ES-I3 (cell line): ENCODE measurements around the gene FBXL7.

Experiments
- H3K36me3 ChIP-seq: 2 replicates; pipeline ENCODE4 v1.6.1; 2013; ENCODE audit warnings: mild to moderate bottlenecking, low read length, control low read depth, moderate library complexity; ENCODE audit not compliant: insufficient read depth
- H3K4me1 ChIP-seq: 2 replicates; pipeline ENCODE4 v1.6.1; 2013; ENCODE audit warnings: mild to moderate bottlenecking, control low read depth, low read length; ENCODE audit not compliant: insufficient read depth
- H3K9ac ChIP-seq: 2 replicates; pipeline ENCODE4 v1.6.1; 2013; ENCODE audit warnings: low read depth, mild to moderate bottlenecking, low read length, moderate library complexity
- H3K9me3 ChIP-seq: 2 replicates; pipeline ENCODE4 v1.6.1; 2013; ENCODE audit warnings: mild to moderate bottlenecking, low read length, moderate library complexity; ENCODE audit not compliant: control insufficient read depth, insufficient read depth

The FBXL7 gene

DNA sequence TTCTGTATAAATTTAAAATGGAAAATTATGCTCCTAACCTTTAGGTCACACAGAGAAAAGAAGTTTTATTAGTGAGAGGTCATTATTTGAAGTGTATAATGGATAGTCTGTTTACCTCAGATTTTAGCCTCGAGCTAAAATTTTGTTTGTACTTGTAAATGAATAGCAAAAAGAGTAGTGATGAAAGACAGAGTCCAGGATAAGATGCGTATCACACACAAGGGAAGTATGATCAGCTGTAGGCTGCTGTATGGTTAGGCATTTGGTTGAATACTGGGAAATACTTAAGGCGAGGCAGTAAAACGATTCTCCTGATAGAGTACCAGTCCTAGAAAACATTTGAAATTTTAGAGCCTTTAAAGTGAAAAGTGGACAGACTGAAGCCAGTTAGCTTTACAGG is 92.7 kb downstream of the FBXL7 start:
- H3K9ac ChIP-seq, result no peak overlapping the region
- H3K4me1 ChIP-seq, result no peaks in the 10 kb centered on the region
- H3K36me3 ChIP-seq, result no peaks in the 10 kb centered on the region
- H3K9me3 ChIP-seq, result no peaks in the 10 kb centered on the region

DNA sequence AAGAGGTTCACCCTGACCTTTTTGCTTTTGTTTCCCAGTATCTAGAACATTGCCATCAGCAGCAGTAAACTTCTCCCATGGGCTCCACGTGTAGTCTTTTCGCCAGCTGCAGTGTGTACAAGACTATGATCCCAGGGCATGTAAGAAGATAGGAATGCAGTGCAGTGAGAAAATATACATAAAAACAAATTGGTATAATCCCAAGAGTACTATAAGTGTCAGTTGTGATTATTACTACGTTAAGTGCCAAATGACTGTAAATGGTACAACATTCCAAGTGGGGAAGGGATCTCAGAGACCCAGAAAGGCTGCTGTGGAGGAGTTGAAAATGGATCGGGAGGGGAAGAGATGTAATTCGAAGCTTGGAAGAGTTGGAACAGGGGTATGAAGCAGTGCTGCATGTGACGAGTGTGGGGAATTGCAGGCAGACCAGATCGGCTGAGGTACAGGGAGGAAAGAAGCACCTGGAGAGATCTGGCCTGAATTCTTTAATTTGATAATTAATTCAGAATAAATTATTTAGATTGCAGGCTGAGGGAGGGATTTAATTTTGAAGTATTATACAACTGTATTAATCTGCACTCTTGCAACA is 95.1 kb downstream of the FBXL7 start:
- no peaks in the 10 kb centered on the region for H3K36me3 ChIP-seq
- H3K9ac ChIP-seq, result no peak overlapping the region
- H3K9me3 ChIP-seq, result no peaks in the 10 kb centered on the region
- H3K4me1 ChIP-seq, result no peaks in the 10 kb centered on the region

DNA sequence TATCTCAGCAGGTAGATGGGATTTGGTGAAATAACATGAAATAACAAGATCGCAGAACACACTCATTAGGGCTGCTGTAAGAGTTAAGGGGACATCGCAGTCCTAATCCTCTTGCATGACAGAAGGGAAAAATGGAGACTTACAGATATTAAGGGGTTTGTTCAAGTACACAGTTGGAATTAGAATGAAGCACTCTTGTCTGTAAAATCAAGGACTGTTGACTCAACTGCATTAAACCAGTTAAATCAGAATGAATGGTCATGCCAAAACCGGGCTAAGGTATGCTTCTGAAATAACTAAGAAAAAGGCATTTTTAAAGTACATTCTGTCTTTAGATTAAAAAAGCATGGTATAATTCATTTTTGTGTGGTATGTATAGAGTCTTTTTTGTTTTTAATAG is 95.9 kb downstream of the FBXL7 start:
- no peaks in the 10 kb centered on the region for H3K36me3 ChIP-seq
- H3K9ac ChIP-seq, result no peak overlapping the region
- no peaks in the 10 kb centered on the region for H3K4me1 ChIP-seq
- H3K9me3 ChIP-seq, result no peaks in the 10 kb centered on the region

DNA sequence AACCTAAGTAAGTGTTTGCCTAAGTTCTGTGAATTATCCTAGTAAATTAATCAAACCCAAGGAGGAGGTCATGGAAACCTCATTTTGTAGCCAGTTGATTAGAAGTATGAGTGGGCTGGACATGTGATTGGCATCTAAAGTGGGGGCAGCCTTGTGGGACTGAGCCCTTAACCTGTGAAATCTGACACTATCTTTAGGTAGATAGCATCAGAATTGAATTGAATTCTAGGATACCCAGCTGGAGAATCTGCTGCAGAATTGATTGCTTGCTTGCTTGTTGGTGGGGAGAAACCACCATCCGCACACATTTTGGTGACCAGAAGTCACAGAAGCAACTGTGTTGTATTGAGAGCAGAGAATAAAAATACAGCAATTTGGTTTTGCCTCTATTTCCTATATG is 97.0 kb downstream of the FBXL7 start:
- Histone ChIP-seq H3K9me3 (no peaks in the 10 kb centered on the region), H3K9ac (no peak overlapping the region)

DNA sequence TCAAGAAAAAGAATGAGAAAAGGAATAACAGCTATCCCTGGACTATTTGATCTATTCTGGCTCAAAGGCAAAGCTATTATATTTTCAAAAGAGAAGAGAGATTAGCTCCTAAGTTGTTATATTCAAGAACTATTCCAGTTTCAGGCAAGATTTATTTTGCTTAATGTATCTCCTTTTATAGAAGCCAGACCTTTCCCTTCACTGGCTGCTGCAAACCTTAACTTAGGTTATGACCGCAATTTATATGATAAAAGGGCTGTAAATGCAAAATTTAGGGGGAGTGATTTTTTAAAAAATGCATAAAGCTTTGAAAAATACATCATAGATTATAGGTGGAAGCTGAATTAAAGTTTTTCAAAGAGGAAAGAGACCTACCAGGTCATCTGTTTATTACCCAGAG is 97.8 kb downstream of the FBXL7 start:
- no peak overlapping the region for H3K9ac ChIP-seq
- H3K4me1 ChIP-seq, result no peaks in the 10 kb centered on the region
- no peaks in the 10 kb centered on the region for H3K9me3 ChIP-seq
- H3K36me3 ChIP-seq, result no peaks in the 10 kb centered on the region

More for the DNA sequence above, 97.0 kb downstream of the FBXL7 start:
- Histone ChIP-seq H3K4me1 (no peaks in the 10 kb centered on the region), H3K36me3 (no peaks in the 10 kb centered on the region)

DNA sequence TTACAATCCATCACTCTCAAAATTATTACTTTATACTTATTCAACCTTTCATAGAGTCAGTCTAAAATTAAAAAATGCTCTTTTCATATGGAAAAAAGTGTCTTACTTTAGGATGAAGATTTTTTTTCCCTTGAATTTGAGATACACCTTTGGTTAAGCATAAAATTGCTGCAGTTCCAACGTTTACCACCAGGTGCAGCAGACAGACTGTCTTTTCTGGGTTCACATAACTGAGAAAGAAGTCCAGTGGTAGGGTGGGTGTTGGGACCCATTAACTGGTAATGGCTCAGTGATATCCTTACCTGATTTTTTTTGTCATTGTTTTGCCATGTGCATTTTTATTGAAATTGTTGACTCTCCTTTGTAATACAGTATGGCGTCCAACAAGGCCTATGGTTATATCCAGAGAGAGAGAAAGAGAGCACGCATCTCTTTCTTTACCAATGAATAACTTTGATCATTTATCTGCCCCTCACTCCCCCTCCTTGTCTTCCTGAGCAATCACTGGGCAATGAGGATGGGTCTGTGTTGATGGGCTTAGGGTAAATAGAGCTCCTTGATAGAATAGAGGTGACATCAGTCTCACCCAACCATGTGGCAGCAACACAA is 98.4 kb downstream of the FBXL7 start:
- no peak overlapping the region for H3K9ac ChIP-seq
- H3K36me3 ChIP-seq, result no peaks in the 10 kb centered on the region
- H3K4me1 ChIP-seq, result no peaks in the 10 kb centered on the region
- H3K9me3 ChIP-seq, result no peaks in the 10 kb centered on the region

DNA sequence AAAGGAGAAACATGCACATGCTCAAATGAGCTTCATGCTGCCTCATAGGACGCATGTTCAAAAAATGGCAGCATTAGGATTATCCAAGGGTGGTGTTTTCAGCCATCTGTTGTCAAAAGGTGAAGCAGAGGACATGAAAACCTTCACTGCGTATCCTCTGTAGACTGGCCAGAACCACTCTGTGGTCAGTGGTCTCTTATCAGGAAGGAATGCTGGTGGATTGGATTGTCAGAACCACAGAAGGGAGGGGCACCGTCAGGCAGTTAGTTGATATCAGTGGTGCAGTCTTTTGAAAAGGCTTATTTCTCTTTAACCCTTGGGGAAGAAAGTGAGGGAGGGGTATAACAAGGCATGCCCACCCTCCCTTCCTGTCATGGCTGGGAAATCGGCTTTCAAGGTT is 100.1 kb downstream of the FBXL7 start:
- no peak overlapping the region for H3K9ac ChIP-seq
- H3K4me1 ChIP-seq, result no peaks in the 10 kb centered on the region
- H3K9me3 ChIP-seq, result no peaks in the 10 kb centered on the region
- no peaks in the 10 kb centered on the region for H3K36me3 ChIP-seq

DNA sequence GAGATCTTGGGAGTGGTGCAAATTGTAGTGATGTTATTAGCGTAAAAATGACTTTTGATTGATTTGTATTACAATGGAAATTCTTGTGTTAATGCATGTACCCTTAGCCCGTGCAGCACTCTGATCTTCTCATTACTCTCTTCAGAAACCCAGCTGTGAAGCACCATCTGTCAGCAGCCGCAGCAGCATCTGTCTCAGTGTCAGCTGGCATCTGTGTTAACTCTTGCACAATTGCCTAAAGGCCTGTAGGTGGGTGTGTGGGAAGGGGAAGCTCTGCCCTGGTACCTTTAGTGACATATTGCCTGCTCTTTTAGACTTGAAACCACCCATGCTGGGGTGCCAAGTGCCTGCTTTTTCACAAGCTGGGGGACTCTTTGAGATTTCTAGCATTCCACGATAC is 101.3 kb downstream of the FBXL7 start:
- Histone ChIP-seq H3K9me3 (no peaks in the 10 kb centered on the region), H3K36me3 (no peaks in the 10 kb centered on the region), H3K4me1 (no peaks in the 10 kb centered on the region), H3K9ac (no peak overlapping the region)

DNA sequence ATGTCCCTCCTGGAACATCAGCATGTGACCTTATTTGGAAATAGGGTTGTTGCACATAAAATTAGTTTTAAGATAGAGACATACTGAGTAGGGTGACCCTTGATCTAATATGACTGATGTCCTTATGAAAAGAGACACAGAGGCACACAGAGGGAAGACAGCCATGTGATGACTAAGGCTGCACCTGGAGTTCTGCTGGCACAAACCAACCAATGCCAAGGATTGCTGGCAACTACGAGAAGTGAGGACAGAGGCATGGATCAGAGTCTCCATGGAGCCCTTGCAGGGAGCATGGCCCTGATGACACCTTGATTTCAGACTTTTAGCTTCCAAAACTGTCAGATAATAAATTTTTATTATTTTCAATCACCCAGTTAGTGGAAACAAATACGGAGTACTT is 101.9 kb downstream of the FBXL7 start:
- Histone ChIP-seq H3K36me3 (no peaks in the 10 kb centered on the region), H3K4me1 (no peaks in the 10 kb centered on the region), H3K9me3 (no peaks in the 10 kb centered on the region), H3K9ac (no peak overlapping the region)

DNA sequence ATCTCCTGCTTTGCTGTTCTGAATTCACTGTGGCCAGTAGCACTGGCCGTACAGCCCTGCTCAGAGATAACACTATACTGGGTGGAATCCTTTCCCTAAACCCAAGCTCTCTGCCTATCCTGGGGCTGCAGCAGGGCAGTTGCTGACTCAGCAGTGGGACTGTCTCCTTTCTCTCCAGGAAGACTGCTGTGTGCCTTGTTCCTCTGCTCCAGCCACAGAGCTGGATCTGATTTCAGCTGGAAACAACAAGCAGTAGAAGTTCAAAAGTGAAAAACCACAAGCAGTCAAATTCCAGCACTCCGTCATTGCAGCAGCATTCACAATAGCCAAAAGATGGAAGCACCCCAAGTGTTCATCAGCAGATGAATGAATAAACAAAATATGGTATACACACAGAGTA is 105.0 kb downstream of the FBXL7 start:
- Histone ChIP-seq H3K9me3 (no peaks in the 10 kb centered on the region), H3K4me1 (no peaks in the 10 kb centered on the region), H3K36me3 (no peaks in the 10 kb centered on the region), H3K9ac (no peak overlapping the region)

DNA sequence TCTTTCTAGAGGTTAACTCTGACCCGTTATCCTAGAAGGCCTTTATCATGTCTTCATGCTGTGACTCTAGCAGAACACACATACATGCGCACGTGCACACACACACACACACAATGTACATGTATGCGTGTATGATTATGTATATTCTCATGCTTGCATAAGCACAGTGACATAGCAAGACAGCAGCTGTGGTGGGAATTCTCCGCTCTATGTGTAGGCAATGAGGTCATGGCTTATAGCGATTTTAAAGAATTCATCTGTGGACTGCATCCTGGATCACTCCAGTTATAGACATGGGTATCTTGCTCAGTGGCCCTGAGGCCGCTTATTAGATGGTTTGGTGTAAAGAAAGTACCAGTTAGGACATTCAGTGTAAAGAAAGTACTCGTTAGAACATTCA is 106.2 kb downstream of the FBXL7 start:
- Histone ChIP-seq H3K9ac (no peak overlapping the region), H3K36me3 (no peaks in the 10 kb centered on the region), H3K9me3 (no peaks in the 10 kb centered on the region), H3K4me1 (no peaks in the 10 kb centered on the region)

DNA sequence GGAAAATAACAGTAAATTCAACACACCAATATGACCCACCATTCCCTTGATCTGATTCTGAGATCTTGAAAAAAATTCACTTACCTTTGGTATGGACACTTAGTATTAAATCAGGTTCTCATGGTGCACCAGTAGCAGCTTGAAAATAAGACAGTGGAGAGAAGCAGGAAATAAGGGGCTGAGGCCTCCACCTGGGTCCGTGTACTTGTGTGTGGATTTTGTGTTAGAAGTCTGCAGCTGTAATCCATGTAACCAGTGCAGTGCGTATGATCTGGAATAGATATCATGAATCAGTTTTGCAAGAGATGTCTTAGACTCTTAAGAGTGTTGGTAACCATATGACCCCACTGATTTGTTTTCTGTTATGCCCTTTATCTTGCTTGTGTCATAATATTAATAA is 107.1 kb downstream of the FBXL7 start:
- Histone ChIP-seq H3K9me3 (no peaks in the 10 kb centered on the region), H3K9ac (no peak overlapping the region), H3K36me3 (no peaks in the 10 kb centered on the region), H3K4me1 (no peaks in the 10 kb centered on the region)

DNA sequence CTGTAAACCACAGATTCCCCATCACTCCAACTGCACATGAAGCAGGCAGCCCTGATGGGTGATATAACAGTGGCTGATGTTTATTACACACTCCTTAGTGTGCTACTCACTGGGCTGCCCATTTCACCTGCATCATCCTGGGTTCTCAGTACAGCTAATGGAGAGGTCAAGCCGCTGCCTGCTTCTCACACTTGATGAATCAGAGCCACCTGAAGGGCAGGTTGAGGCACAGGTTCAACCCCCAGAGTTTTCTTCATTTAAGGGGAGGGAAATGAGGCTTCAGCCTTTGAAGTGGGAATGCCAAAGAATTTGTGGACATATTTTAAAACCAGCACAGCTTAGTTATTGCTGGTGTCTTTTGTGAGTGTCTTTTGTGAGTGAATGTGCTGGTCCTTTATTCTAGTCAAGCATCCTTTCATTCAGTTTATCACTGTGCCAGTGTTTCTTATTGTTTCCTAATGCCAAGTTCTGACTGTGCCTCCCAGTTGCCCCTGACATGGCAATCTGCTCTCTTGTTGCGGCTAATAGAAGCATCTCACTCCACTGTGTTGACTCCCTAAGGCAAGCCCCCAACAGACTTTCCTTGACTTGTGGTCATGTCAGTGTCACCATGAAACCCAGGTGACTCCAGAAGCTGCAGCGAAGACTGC is 109.2 kb downstream of the FBXL7 start:
- Histone ChIP-seq H3K4me1 (no peaks in the 10 kb centered on the region), H3K9me3 (no peaks in the 10 kb centered on the region), H3K9ac (no peak overlapping the region), H3K36me3 (no peaks in the 10 kb centered on the region)

DNA sequence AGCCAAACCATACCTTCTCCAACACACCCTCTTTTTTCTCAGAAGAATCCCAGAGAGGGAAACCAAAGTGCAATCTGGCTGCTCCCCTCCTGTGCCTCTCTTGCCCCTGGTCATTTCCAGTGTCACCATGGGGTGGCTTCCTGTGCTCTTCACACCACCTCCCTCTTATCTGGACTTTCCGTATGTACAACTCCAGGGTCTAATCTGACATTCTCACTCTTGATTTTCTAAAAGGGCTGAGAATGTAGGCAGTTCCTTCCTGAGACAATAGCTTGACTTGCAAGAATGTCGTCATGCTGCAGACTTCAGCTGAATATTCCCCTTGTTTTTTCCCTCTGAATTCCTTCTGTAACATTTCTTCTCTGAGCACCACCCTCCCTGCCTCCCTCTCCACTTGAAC is 110.2 kb downstream of the FBXL7 start:
- Histone ChIP-seq H3K9me3 (no peaks in the 10 kb centered on the region), H3K4me1 (no peaks in the 10 kb centered on the region), H3K36me3 (no peaks in the 10 kb centered on the region), H3K9ac (no peak overlapping the region)

DNA sequence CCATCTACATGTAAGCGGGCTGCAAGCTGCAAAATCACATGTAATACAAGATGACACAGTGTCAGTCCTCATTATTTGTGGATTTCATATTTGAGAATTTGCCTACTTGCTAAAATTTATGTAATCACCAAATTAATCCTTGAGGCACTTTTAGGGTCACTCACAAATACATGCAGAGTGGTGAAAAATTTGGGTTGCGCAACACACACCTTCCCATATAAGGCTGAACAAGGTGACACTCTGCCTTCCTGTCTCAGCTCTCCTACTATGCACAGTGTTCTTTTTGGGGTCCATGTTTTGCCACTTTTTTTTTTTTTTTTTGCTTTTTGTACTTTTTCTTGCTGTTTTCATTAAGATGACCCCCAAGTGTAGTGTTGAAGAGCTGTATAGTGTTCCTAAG is 111.0 kb downstream of the FBXL7 start:
- H3K4me1 ChIP-seq, result no peaks in the 10 kb centered on the region
- no peaks in the 10 kb centered on the region for H3K9me3 ChIP-seq
- no peak overlapping the region for H3K9ac ChIP-seq
- no peaks in the 10 kb centered on the region for H3K36me3 ChIP-seq
